Parietal lobe (tissue), 1 donor: Measurements from ENCODE around the gene SEPTIN10. TPM values are rescaled to one million over a fixed set of nuclear protein-coding genes. Genes with fewer than 3 reads are reported as not detected.

Experiments
- total RNA-seq: library from RNA; depleted of rRNA; stranded (reverse); fragments of >200 nt; gene quantifications from one replicate; pipeline ENCODE4 v1.2.3, GENCODE V29; 2014

Gene SEPTIN10
- 91.7 TPM for total RNA-seq

DNA sequence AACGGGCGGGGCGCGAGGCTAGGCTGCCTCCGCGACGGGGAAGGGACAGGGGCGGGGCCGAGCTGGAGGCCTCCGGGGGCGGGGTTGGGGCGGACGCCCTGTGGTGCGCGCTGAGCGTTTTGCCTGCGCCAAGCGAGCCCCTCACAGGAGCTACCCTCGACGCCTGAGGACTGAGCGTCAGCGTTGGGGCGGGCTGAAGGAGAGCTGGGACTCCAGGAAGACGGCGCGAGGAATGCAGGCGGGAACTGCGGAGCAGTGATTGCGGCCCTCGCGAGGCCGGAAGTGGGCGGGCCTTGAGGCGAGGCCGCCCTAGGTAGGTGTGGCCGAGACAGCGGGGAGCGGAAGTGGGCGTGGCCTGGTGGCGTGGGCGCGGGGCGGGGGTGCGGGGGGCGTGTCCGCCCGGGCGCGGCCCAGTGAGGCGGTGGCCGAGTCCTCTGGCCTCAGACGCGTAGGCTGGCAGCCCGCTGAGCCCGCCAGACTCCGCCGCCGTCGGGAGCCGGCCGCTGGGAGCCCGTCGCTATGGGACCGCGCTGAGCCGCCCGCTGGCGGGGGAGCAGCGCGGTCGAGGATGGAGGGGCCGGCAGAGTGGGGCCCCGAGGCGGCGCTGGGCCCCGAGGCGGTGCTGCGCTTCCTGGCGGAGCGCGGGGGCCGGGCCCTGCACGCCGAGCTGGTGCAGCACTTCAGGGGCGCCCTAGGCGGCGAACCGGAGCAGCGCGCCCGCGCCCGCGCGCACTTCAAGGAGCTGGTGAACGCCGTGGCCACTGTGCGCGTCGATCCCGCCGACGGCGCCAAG, at the start of gene SEPTIN10, which contains the start of gene SOWAHC:
TSS of gene SEPTIN10 (minus strand) at position 45 of the 793 bp plus-strand sequence. CDS start 139 bp downstream, outside the sequence.
TSS of gene SOWAHC (plus strand) at position 443 of the 793 bp plus-strand sequence. CDS start at position 569, 126 bp downstream.

Other genes with a start within 250 kb of the SEPTIN10 start
- 34.1 TPM for gene SOWAHC, start 398 bp upstream of the SEPTIN10 start, total RNA-seq
- gene RGPD5, start 180.3 kb upstream of the SEPTIN10 start, total RNA-seq, result 140 TPM